Kidney epithelial cell (primary cell): Measurements from ENCODE around the gene RABGEF1. TPM values are rescaled to one million over a fixed set of nuclear protein-coding genes. Genes with fewer than 3 reads are reported as not detected.

Experiments used
- DNase-seq: peaks from one replicate; pipeline ENCODE4 v3.0.0-alpha.2; 2010; ENCODE audit warnings: low read depth
- H3K27me3 ChIP-seq: 2 replicates; pipeline ENCODE4 v1.6.0; 2011; ENCODE audit warnings: low read length; ENCODE audit not compliant: control insufficient read depth, insufficient read depth
- H3K36me3 ChIP-seq: 2 replicates; pipeline ENCODE4 v1.5.1; 2011; ENCODE audit warnings: low read length; ENCODE audit not compliant: control insufficient read depth, insufficient read depth
- H3K4me3 ChIP-seq: 2 replicates; pipeline ENCODE4 v1.5.1; 2011; ENCODE audit warnings: low read depth, mild to moderate bottlenecking, control low read depth, low read length
- CTCF ChIP-seq: IDR thresholded peaks from 2 replicates; pipeline ENCODE4 v1.5.1; 2011; ENCODE audit warnings: mild to moderate bottlenecking, moderate library complexity, low read length, control low read depth, inconsistent platforms; ENCODE audit not compliant: insufficient read depth, poor library complexity, severe bottlenecking
- total RNA-seq: library from RNA; depleted of rRNA; stranded (reverse); fragments of >200 nt; gene quantifications from 2 replicates; pipeline ENCODE4 v1.2.3, GENCODE V29; 2015

Gene RABGEF1
- total RNA-seq, 1 donor from 2014 or later: 23.2 TPM

- H3K36me3 ChIP-seq: no peaks in the 10 kb centered on the region
- H3K27me3 ChIP-seq: no peaks in the 10 kb centered on the region
Measured at GRCh38 chr7:66859794-66860645, 119.5 kb downstream of the RABGEF1 start.

GRCh38 chr7:66860767-66861166 is 120.2 kb downstream of the RABGEF1 start:
- no peaks in the 10 kb centered on the region for H3K27me3 ChIP-seq
- DNase-seq: no peak
- H3K4me3 ChIP-seq: no peak overlapping the region
- H3K36me3 ChIP-seq: no peaks in the 10 kb centered on the region
- TF ChIP-seq CTCF: no peak

More at GRCh38 chr7:66859794-66860645, 119.5 kb downstream of the RABGEF1 start:
- no peak for TF ChIP-seq CTCF
- no peak overlapping the region for H3K4me3 ChIP-seq
- no peak for DNase-seq

Other genes starting within 250 kb of the RABGEF1 start
- gene KCTD7, start 111.9 kb upstream of the RABGEF1 start, total RNA-seq: 6.7 and 9.0 TPM in 2 replicates
- 96.5 and 103 TPM in 2 replicates for gene TMEM248, start 180.5 kb downstream of the RABGEF1 start, total RNA-seq